Measurements from ENCODE around the gene PSMG1.
"Not testable (repeated sequence)": the region's sequence is repeated elsewhere in the genome, so short reads cannot be mapped to it uniquely, and the experiment has no call there.

Gene PSMG1

GRCh38 chr21:39156024-39156423 lies 27.2 kb downstream of the PSMG1 start:
- DNase-seq (ENCODE audit: low spot score) = no peak

GRCh38 chr21:39155578-39155977 lies 27.7 kb downstream of the PSMG1 start:
- DNase-seq (ENCODE audit: low spot score) = no peak

GRCh38 chr21:39153842-39154241 lies 29.4 kb downstream of the PSMG1 start:
- no peak for DNase-seq (ENCODE audit: low spot score)

GRCh38 chr21:39153373-39153772 lies 29.9 kb downstream of the PSMG1 start:
- DNase-seq (ENCODE audit: low spot score) = no peak

GRCh38 chr21:39152271-39152670 lies 31.0 kb downstream of the PSMG1 start:
- DNase-seq (ENCODE audit: low spot score) = no peak

- DNase-seq (ENCODE audit: low spot score) = no peak
Observed at GRCh38 chr21:39150877-39151276, 32.4 kb downstream of the PSMG1 start.

GRCh38 chr21:39150316-39150715 lies 32.9 kb downstream of the PSMG1 start:
- DNase-seq (ENCODE audit: low spot score) = no peak

GRCh38 chr21:39149882-39150281 lies 33.4 kb downstream of the PSMG1 start:
- DNase-seq (ENCODE audit: low spot score) = no peak

- no peak for DNase-seq (ENCODE audit: low spot score)
Observed at GRCh38 chr21:39148975-39149374, 34.3 kb downstream of the PSMG1 start.

- no peak for DNase-seq (ENCODE audit: low spot score)
Observed at GRCh38 chr21:39144191-39144590, 39.1 kb downstream of the PSMG1 start.

- DNase-seq (ENCODE audit: low spot score) = no peak
Observed at GRCh38 chr21:39142972-39143371, 40.3 kb downstream of the PSMG1 start.

GRCh38 chr21:39141502-39141901 lies 41.7 kb downstream of the PSMG1 start:
- DNase-seq (ENCODE audit: low spot score) = no peak

GRCh38 chr21:39137248-39138178 lies 45.7 kb downstream of the PSMG1 start:
- DNase-seq (ENCODE audit: low spot score) = no peak

- no peak for DNase-seq (ENCODE audit: low spot score)
Observed at GRCh38 chr21:39136711-39137110, 46.5 kb downstream of the PSMG1 start.

GRCh38 chr21:39136138-39136537 lies 47.1 kb downstream of the PSMG1 start:
- DNase-seq (ENCODE audit: low spot score) = not testable (repeated sequence)

- DNase-seq (ENCODE audit: low spot score) = no peak
Observed at GRCh38 chr21:39134288-39134810, 48.9 kb downstream of the PSMG1 start.

GRCh38 chr21:39132248-39132647 lies 51.0 kb downstream of the PSMG1 start:
- DNase-seq (ENCODE audit: low spot score) = no peak

- no peak for DNase-seq (ENCODE audit: low spot score)
Observed at GRCh38 chr21:39131791-39132190, 51.5 kb downstream of the PSMG1 start.

- no peak for DNase-seq (ENCODE audit: low spot score)
Observed at GRCh38 chr21:39127506-39127905, 55.7 kb downstream of the PSMG1 start.

GRCh38 chr21:39126486-39126806 lies 56.8 kb downstream of the PSMG1 start:
- DNase-seq (ENCODE audit: low spot score) = no peak

GRCh38 chr21:39125752-39126485 lies 57.3 kb downstream of the PSMG1 start:
- DNase-seq (ENCODE audit: low spot score) = no peak

All from CD4-positive, alpha-beta T cell treated with Interleukin-6 at 100 ng/mL for 8 hours (primary cell).